ENCODE results near the gene KCNG2. TPM values are rescaled to one million over a fixed set of nuclear protein-coding genes. Genes with fewer than 3 reads are reported as not detected.
A peak's percentile ranks its signal among the peaks of the same experiment; 100 is the strongest.

The KCNG2 gene
- total RNA-seq, 1 donor = not detected

- Histone ChIP-seq H3K9me3 (ENCODE audit: low read depth, low read length) (peaks cover 5% of the 10 kb centered on the region), H3K36me3 (ENCODE audit: insufficient read depth, low read length) (peaks cover 9% of the 10 kb centered on the region), H3K4me2 (ENCODE audit: insufficient read depth, low read length) (no peak overlapping the region), H3K4me3 (ENCODE audit: insufficient read depth, low read length) (no peak overlapping the region), H3K4me1 (ENCODE audit: insufficient read depth, low read length) (no peaks in the 10 kb centered on the region), H3K79me2 (ENCODE audit: insufficient read depth, low read length) (no peaks in the 10 kb centered on the region), H3K27ac (ENCODE audit: low read depth, low read length) (no peak overlapping the region), H3K27me3 (ENCODE audit: insufficient read depth, low read length) (no peaks in the 10 kb centered on the region), H2AFZ (ENCODE audit: low read length) (no peak overlapping the region), H4K20me1 (ENCODE audit: insufficient read depth, low read length) (peaks cover 4% of the 10 kb centered on the region)
- DNase-seq (ENCODE audit: insufficient read length, low spot score, missing footprints) = peak; percentile 70
- TF ChIP-seq CTCF (IDR thresholded peaks at IDR 0.05; ENCODE audit: extremely low read depth, low read depth, low read length) = no peak
Measured at GRCh38 chr18:79902640-79903039, 104.9 kb downstream of the KCNG2 start.

- Histone ChIP-seq H4K20me1 (ENCODE audit: insufficient read depth, low read length) (peaks cover 4% of the 10 kb centered on the region), H3K4me2 (ENCODE audit: insufficient read depth, low read length) (no peak overlapping the region), H2AFZ (ENCODE audit: low read length) (no peak overlapping the region), H3K79me2 (ENCODE audit: insufficient read depth, low read length) (no peaks in the 10 kb centered on the region), H3K36me3 (ENCODE audit: insufficient read depth, low read length) (peaks cover 9% of the 10 kb centered on the region), H3K27ac (ENCODE audit: low read depth, low read length) (no peak overlapping the region), H3K4me1 (ENCODE audit: insufficient read depth, low read length) (no peaks in the 10 kb centered on the region), H3K9me3 (ENCODE audit: low read depth, low read length) (peaks cover under 1% of the 10 kb centered on the region), H3K4me3 (ENCODE audit: insufficient read depth, low read length) (no peak overlapping the region), H3K27me3 (ENCODE audit: insufficient read depth, low read length) (no peaks in the 10 kb centered on the region)
- no peak for TF ChIP-seq CTCF (IDR thresholded peaks at IDR 0.05; ENCODE audit: extremely low read depth, low read depth, low read length)
- peak; percentile 64 for DNase-seq (ENCODE audit: insufficient read length, low spot score, missing footprints)
Measured at GRCh38 chr18:79903071-79903635, 105.4 kb downstream of the KCNG2 start.

GRCh38 chr18:79903787-79904356 is 106.1 kb downstream of the KCNG2 start:
- Histone ChIP-seq H3K4me1 (ENCODE audit: insufficient read depth, low read length) (no peaks in the 10 kb centered on the region), H3K9me3 (ENCODE audit: low read depth, low read length) (no peaks in the 10 kb centered on the region), H3K36me3 (ENCODE audit: insufficient read depth, low read length) (peaks cover 9% of the 10 kb centered on the region), H3K4me3 (ENCODE audit: insufficient read depth, low read length) (no peak overlapping the region), H3K79me2 (ENCODE audit: insufficient read depth, low read length) (no peaks in the 10 kb centered on the region), H3K4me2 (ENCODE audit: insufficient read depth, low read length) (no peak overlapping the region), H3K27ac (ENCODE audit: low read depth, low read length) (no peak overlapping the region), H3K27me3 (ENCODE audit: insufficient read depth, low read length) (no peaks in the 10 kb centered on the region), H2AFZ (ENCODE audit: low read length) (no peak overlapping the region), H4K20me1 (ENCODE audit: insufficient read depth, low read length) (peaks cover 4% of the 10 kb centered on the region)
- no peak for TF ChIP-seq CTCF (IDR thresholded peaks at IDR 0.05; ENCODE audit: extremely low read depth, low read depth, low read length)
- peak; percentile 70 for DNase-seq (ENCODE audit: insufficient read length, low spot score, missing footprints)

GRCh38 chr18:79904357-79905147 is 106.8 kb downstream of the KCNG2 start:
- Histone ChIP-seq H2AFZ (ENCODE audit: low read length) (no peak overlapping the region), H3K4me2 (ENCODE audit: insufficient read depth, low read length) (no peak overlapping the region), H3K4me3 (ENCODE audit: insufficient read depth, low read length) (no peak overlapping the region), H3K79me2 (ENCODE audit: insufficient read depth, low read length) (no peaks in the 10 kb centered on the region), H3K27me3 (ENCODE audit: insufficient read depth, low read length) (no peaks in the 10 kb centered on the region), H3K9me3 (ENCODE audit: low read depth, low read length) (no peaks in the 10 kb centered on the region), H3K4me1 (ENCODE audit: insufficient read depth, low read length) (no peaks in the 10 kb centered on the region), H4K20me1 (ENCODE audit: insufficient read depth, low read length) (peaks cover 4% of the 10 kb centered on the region), H3K36me3 (ENCODE audit: insufficient read depth, low read length) (peaks cover 9% of the 10 kb centered on the region), H3K27ac (ENCODE audit: low read depth, low read length) (no peak overlapping the region)
- peak; percentile 62 for DNase-seq (ENCODE audit: insufficient read length, low spot score, missing footprints)
- TF ChIP-seq CTCF (IDR thresholded peaks at IDR 0.05; ENCODE audit: extremely low read depth, low read depth, low read length) = no peak
